ENCODE measurements around the gene FLT1.

FLT1 gene

GRCh38 chr13:28392896-28393505 lies 101.9 kb downstream of the FLT1 start:
- no peak for DNase-seq (ENCODE audit: extremely low read depth, low read depth)
- TF ChIP-seq CTCF (IDR thresholded peaks at IDR 0.05; ENCODE audit: low read depth, low read length) = no peak

- DNase-seq (ENCODE audit: extremely low read depth, low read depth) = no peak
- no peak for TF ChIP-seq CTCF (IDR thresholded peaks at IDR 0.05; ENCODE audit: low read depth, low read length)
Observed at GRCh38 chr13:28392428-28392827, 102.5 kb downstream of the FLT1 start.

GRCh38 chr13:28387740-28388501 lies 107.0 kb downstream of the FLT1 start:
- no peak for TF ChIP-seq CTCF (IDR thresholded peaks at IDR 0.05; ENCODE audit: low read depth, low read length)

GRCh38 chr13:28385362-28385761 lies 109.6 kb downstream of the FLT1 start:
- no peak for DNase-seq (ENCODE audit: extremely low read depth, low read depth)
- no peak for TF ChIP-seq CTCF (IDR thresholded peaks at IDR 0.05; ENCODE audit: low read depth, low read length)

More at GRCh38 chr13:28387740-28388501, 107.0 kb downstream of the FLT1 start:
- DNase-seq (ENCODE audit: extremely low read depth, low read depth) = no peak

GRCh38 chr13:28384789-28385188 lies 110.1 kb downstream of the FLT1 start:
- DNase-seq (ENCODE audit: extremely low read depth, low read depth) = no peak
- no peak for TF ChIP-seq CTCF (IDR thresholded peaks at IDR 0.05; ENCODE audit: low read depth, low read length)

- TF ChIP-seq CTCF (IDR thresholded peaks at IDR 0.05; ENCODE audit: low read depth, low read length) = no peak
- DNase-seq (ENCODE audit: extremely low read depth, low read depth) = no peak
Observed at GRCh38 chr13:28380319-28380718, 114.6 kb downstream of the FLT1 start.

GRCh38 chr13:28379371-28380083 lies 115.4 kb downstream of the FLT1 start:
- TF ChIP-seq CTCF (IDR thresholded peaks at IDR 0.05; ENCODE audit: low read depth, low read length) = no peak

More at GRCh38 chr13:28379371-28380083, 115.4 kb downstream of the FLT1 start:
- no peak for DNase-seq (ENCODE audit: extremely low read depth, low read depth)

Measured in AG09319 (cell line).